ENCODE data around the gene KRT6A. TPM values are rescaled to one million over a fixed set of nuclear protein-coding genes. Genes with fewer than 3 reads are reported as not detected.

Gene KRT6A
- total and polyA plus RNA-seq, 2 donors (not counting 1 experiment from before 2014, with no cell fraction given) = 41.1 TPM; not detected in 1

DNA sequence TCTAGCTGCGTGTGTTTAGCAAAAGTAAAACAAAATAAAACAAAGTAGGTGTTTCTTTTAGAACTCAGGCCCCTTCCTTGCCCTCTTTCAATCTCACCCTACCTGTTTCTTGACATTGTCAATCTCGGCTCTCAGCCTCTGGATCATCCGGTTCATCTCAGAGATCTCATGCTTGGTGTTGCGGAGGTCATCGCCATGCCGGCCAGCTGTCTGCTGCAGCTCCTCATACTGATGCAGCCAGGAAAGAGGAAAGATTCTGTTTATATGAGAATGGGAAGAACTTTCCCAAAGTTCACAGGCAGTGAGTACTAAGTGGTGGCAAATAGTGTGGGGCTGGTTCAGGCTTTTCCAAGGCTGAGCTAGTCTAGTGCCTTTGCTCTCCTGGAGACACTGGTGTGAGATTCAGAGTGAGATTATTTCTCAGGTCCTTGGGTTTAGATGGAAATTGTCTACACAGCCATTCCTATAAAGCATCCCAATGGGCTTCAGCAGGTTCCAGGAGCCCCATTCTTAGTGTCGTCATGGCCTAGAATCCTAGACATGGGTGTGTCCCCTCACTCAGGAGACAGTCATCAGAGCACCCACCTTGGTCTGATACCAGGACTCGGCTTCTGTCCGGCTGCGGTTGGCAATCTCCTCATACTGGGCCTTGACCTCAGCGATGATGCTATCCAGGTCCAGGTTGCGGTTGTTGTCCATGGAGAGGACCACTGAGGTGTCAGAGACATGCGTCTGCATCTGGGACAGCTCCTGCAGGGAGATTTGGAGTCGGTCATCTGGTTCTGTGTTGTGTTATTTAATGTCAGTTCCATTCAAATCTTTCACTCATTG is 24.2 kb upstream of the KRT6A start:
- H3K9ac ChIP-seq (ENCODE audit: insufficient read depth, low read length) = no peak overlapping the region
- no peak overlapping the region for H3K4me3 ChIP-seq (replicated peaks in 1 of 4; ENCODE audit: control extremely low read depth in 1 of 4, insufficient read depth in 1 of 4, low read depth in 3 of 4, low read length in 4 of 4)
- H3K4me2 ChIP-seq (ENCODE audit: extremely low read depth, insufficient read depth, low read length) = no peak overlapping the region
- TF ChIP-seq EZH2 (IDR thresholded peaks at IDR 0.05; ENCODE audit: low read length, missing control alignments) (no peak), CTCF (conservative IDR thresholded peaks at IDR 0.05 in 1 of 2, IDR thresholded peaks at IDR 0.05 in 1 of 2; ENCODE audit: low read depth in 1 of 2, low read length in 2 of 2) (no peak)
- H2AFZ ChIP-seq (ENCODE audit: low read length) = no peak overlapping the region
- no peak overlapping the region for H3K27ac ChIP-seq (ENCODE audit: insufficient read depth, low read length)
- no peaks in the 10 kb centered on the region for H4K20me1 ChIP-seq (ENCODE audit: control insufficient read depth, extremely low read depth, insufficient read depth, low read length)
- H3K79me2 ChIP-seq (ENCODE audit: control insufficient read depth, insufficient read depth, low read length) = no peaks in the 10 kb centered on the region
- H3K27me3 ChIP-seq (ENCODE audit: control insufficient read depth, insufficient read depth, low read length) = no peaks in the 10 kb centered on the region
- H3K36me3 ChIP-seq (ENCODE audit: control insufficient read depth, insufficient read depth, low read length) = no peaks in the 10 kb centered on the region
- DNase-seq (ENCODE audit: low read depth in 2 of 2) = no peak
- H3K4me1 ChIP-seq (ENCODE audit: control insufficient read depth, extremely low read depth, insufficient read depth, low read length) = no peaks in the 10 kb centered on the region
- H3K9me3 ChIP-seq (ENCODE audit: control insufficient read depth, insufficient read depth, low read depth, low read length) = no peaks in the 10 kb centered on the region

DNA sequence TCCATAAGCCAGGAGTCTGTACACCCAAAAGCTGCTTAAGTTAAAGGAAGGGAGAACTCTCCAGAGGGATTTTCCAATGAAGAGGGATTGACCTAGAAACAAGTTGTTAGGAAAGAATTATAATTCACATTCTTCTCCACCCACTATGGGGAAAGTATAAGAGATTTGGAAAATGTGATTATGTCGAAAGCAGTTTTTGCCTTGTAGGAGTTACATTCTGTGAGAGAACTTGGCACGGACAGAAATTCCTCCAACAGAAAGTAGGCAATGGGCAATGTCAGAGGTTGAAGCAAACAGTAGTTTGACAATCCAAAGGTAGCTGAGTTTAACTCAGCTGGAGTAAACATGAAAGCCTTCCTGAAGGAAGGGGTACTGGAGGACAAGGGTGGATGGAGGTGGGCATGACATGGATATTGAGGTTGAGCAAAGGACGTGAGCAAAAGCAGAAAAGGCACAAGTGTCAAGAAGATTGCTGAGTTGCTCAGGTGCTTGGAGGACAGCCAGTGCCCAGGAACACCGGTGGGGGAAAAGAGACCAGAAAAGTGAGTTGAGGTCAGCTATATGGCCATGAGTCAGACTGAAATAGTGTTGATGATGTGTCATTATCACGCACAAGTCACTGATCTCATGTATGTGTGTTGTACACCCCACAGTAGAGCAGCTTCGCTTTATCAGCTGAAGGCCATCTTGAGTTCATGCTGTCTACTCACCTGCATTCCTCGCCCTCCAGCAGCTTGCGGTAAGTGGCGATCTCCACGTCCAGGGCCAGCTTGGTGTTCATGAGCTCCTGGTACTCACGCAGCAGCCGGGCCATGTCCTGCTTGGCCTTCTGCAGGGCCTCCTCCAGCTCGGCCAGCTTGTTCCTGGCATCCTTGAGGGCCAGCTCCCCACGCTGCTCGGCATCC is 23.1 kb upstream of the KRT6A start:
- Histone ChIP-seq H3K4me3 (replicated peaks in 1 of 4; ENCODE audit: control extremely low read depth in 1 of 4, insufficient read depth in 1 of 4, low read depth in 3 of 4, low read length in 4 of 4) (no peak overlapping the region), H3K4me2 (ENCODE audit: extremely low read depth, insufficient read depth, low read length) (no peak overlapping the region), H3K27ac (ENCODE audit: insufficient read depth, low read length) (no peak overlapping the region), H3K79me2 (ENCODE audit: control insufficient read depth, insufficient read depth, low read length) (no peaks in the 10 kb centered on the region), H2AFZ (ENCODE audit: low read length) (no peak overlapping the region), H3K9me3 (ENCODE audit: control insufficient read depth, insufficient read depth, low read depth, low read length) (no peaks in the 10 kb centered on the region), H3K4me1 (ENCODE audit: control insufficient read depth, extremely low read depth, insufficient read depth, low read length) (no peaks in the 10 kb centered on the region), H3K9ac (ENCODE audit: insufficient read depth, low read length) (no peak overlapping the region), H4K20me1 (ENCODE audit: control insufficient read depth, extremely low read depth, insufficient read depth, low read length) (no peaks in the 10 kb centered on the region), H3K27me3 (ENCODE audit: control insufficient read depth, insufficient read depth, low read length) (no peaks in the 10 kb centered on the region), H3K36me3 (ENCODE audit: control insufficient read depth, insufficient read depth, low read length) (no peaks in the 10 kb centered on the region)
- peak in 1 of 2 donors; percentile 40 for DNase-seq (ENCODE audit: low read depth in 2 of 2)
- TF ChIP-seq EZH2 (IDR thresholded peaks at IDR 0.05; ENCODE audit: low read length, missing control alignments) = no peak
- no peak for TF ChIP-seq CTCF (conservative IDR thresholded peaks at IDR 0.05 in 1 of 2, IDR thresholded peaks at IDR 0.05 in 1 of 2; ENCODE audit: low read depth in 1 of 2, low read length in 2 of 2)

DNA sequence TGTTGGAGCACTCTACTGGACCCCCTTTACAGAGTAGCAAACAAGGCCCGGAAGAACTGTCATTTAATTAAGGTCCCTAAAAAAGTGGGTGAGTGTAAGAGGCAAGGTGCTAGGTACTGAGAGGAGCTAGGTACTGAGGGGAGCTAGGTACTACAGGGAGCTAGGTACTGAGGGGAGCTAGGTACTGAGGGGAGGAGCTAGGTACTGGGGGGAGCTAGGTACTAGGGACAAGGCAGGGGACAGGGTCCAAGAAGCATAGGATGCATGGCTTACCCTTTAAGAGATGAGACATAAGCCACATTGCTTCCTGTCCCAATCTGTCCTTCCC is 22.2 kb upstream of the KRT6A start:
- TF ChIP-seq EZH2 (IDR thresholded peaks at IDR 0.05; ENCODE audit: low read length, missing control alignments) (no peak), CTCF (conservative IDR thresholded peaks at IDR 0.05 in 1 of 2, IDR thresholded peaks at IDR 0.05 in 1 of 2; ENCODE audit: low read depth in 1 of 2, low read length in 2 of 2) (no peak)
- Histone ChIP-seq H3K79me2 (ENCODE audit: control insufficient read depth, insufficient read depth, low read length) (no peaks in the 10 kb centered on the region), H3K27me3 (ENCODE audit: control insufficient read depth, insufficient read depth, low read length) (no peaks in the 10 kb centered on the region), H3K4me3 (replicated peaks in 1 of 4; ENCODE audit: control extremely low read depth in 1 of 4, insufficient read depth in 1 of 4, low read depth in 3 of 4, low read length in 4 of 4) (no peak overlapping the region), H3K27ac (ENCODE audit: insufficient read depth, low read length) (no peak overlapping the region), H3K9ac (ENCODE audit: insufficient read depth, low read length) (no peak overlapping the region), H4K20me1 (ENCODE audit: control insufficient read depth, extremely low read depth, insufficient read depth, low read length) (no peaks in the 10 kb centered on the region), H3K4me1 (ENCODE audit: control insufficient read depth, extremely low read depth, insufficient read depth, low read length) (no peaks in the 10 kb centered on the region), H2AFZ (ENCODE audit: low read length) (no peak overlapping the region), H3K4me2 (ENCODE audit: extremely low read depth, insufficient read depth, low read length) (no peak overlapping the region), H3K36me3 (ENCODE audit: control insufficient read depth, insufficient read depth, low read length) (no peaks in the 10 kb centered on the region), H3K9me3 (ENCODE audit: control insufficient read depth, insufficient read depth, low read depth, low read length) (no peaks in the 10 kb centered on the region)
- no peak for DNase-seq (ENCODE audit: low read depth in 2 of 2)
